Measurements from ENCODE around the gene TMEM236.
"Not testable (repeated sequence)": the region's sequence is repeated elsewhere in the genome, so short reads cannot be mapped to it uniquely, and the experiment has no call there.

TMEM236 gene, protein sequence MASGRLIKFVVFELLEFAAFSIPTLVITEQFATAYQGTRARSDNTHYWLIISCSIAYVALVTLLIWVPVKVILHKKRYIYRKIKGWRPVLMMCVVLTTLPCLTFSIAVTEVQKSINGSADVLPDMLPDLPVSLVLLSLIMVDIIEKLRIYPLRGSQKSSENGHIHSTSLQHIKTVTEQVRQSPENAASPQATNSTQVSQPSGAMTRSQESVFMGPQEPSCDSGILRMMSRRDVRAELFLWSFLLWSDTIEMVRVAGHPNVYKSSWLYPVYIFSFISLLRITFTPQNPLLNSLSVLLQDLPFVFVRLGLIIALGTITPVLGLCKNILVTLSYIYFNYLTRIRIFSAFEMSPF

GRCh38 chr10:17751781-17752445 is at the start of gene TMEM236:
Gene TMEM236, plus strand, starts transcription at chr10:17752201. Its CDS starts 95 bp downstream, at chr10:17752296.
- no peaks in the 10 kb centered on the region for H3K9me3 Mint-ChIP-seq
- H3K27me3 Mint-ChIP-seq, result no peaks in the 10 kb centered on the region

DNA sequence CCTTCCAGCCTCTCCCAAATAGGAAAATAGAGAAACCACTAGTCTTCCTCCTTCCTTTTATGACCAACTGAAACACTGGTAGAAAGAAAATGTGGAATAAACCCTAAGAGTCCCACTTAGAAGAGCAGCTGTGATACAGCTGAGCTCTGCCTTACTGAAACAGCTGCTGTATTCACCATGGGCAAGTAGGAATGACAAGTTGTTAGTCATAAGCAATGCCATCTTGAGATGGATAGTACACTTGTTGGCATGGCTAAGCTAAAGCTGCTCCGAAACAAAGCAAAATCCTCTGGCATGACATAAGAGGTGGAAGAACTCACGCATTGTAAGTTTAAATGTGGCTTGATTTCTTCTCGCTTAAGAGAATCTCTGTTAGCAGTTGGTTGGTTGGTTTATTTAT is 48.3 kb upstream of the TMEM236 start:
- H3K27ac Mint-ChIP-seq, result no peak overlapping the region
- H3K36me3 Mint-ChIP-seq (ENCODE audit: low read depth), result peaks cover 9% of the 10 kb centered on the region

More at GRCh38 chr10:17751781-17752445, at the start of gene TMEM236:
- ATAC-seq (no peak), DNase-seq (no peak)
- Mint-ChIP-seq H3K4me3 (no peak within 1 kb of the TSS), H3K36me3 (ENCODE audit: low read depth) (no peaks in the 10 kb centered on the region), H3K4me1 (peaks cover 5% of the 10 kb centered on the region), H3K27ac (no peak within 1 kb of the TSS)

DNA sequence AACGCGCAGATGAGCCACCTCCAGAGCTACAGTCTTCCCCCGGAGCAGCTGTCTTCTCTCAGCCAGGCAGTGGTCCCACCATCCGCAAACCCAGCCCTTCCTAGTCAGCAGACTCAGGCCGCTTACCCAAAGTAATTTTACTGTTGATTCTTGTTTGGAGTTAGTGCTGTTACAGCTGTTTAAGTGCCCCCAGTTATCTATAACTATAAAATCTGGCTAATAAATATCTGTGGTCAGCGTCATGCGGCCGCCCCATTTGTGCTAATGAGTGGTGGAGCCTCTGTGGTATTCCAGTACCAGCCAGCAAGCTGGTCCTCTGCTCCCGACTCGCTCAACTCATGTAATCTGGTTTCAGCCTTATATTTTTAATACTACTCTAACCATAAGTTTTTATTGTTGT is 43.2 kb upstream of the TMEM236 start:
- H3K4me1 Mint-ChIP-seq, result no peaks in the 10 kb centered on the region
- H3K27me3 Mint-ChIP-seq, result no peaks in the 10 kb centered on the region
- H3K4me3 Mint-ChIP-seq, result no peak overlapping the region
- no peak for DNase-seq
- H3K36me3 Mint-ChIP-seq (ENCODE audit: low read depth), result peaks cover 17% of the 10 kb centered on the region
- ATAC-seq, result no peak
- H3K27ac Mint-ChIP-seq, result no peak overlapping the region
- H3K9me3 Mint-ChIP-seq, result no peaks in the 10 kb centered on the region

More for the DNA sequence above, 48.3 kb upstream of the TMEM236 start:
- DNase-seq, result no peak
- H3K4me3 Mint-ChIP-seq, result no peak overlapping the region
- H3K27me3 Mint-ChIP-seq, result no peaks in the 10 kb centered on the region
- ATAC-seq, result no peak
- no peaks in the 10 kb centered on the region for H3K4me1 Mint-ChIP-seq
- no peaks in the 10 kb centered on the region for H3K9me3 Mint-ChIP-seq

DNA sequence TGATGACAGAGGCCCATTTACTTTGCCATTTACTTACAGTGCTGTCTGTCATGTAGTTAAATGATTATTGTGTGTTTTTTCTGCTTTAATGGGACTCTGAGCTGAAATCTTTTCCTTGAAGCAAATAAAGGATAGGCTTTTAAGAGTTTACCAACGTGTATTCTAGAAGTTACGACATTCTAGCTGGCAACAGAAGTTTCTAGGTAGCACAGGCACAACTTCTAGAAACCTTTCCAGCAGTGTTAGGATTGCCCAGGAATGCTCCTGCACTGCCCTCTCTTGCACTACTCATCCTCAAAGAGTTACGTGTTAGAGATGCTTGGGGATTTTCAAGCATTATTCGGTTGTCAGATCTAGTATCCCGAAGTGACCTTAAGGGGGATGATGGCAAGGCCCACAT is 42.5 kb upstream of the TMEM236 start:
- H3K9me3 Mint-ChIP-seq, result no peaks in the 10 kb centered on the region
- peaks cover 24% of the 10 kb centered on the region for H3K36me3 Mint-ChIP-seq (ENCODE audit: low read depth)
- H3K4me3 Mint-ChIP-seq, result no peak overlapping the region

GRCh38 chr10:17710181-17710580 is 41.8 kb upstream of the TMEM236 start:
- ATAC-seq (no peak), DNase-seq (no peak)
- no peak overlapping the region for H3K27ac Mint-ChIP-seq
- H3K9me3 Mint-ChIP-seq, result no peaks in the 10 kb centered on the region
- H3K36me3 Mint-ChIP-seq (ENCODE audit: low read depth), result peaks cover 31% of the 10 kb centered on the region
- H3K4me3 Mint-ChIP-seq, result no peak overlapping the region
- H3K27me3 Mint-ChIP-seq, result no peaks in the 10 kb centered on the region
- H3K4me1 Mint-ChIP-seq, result no peaks in the 10 kb centered on the region

More for the DNA sequence above, 42.5 kb upstream of the TMEM236 start:
- no peak for DNase-seq
- no peak for ATAC-seq
- H3K27ac Mint-ChIP-seq, result no peak overlapping the region
- no peaks in the 10 kb centered on the region for H3K27me3 Mint-ChIP-seq
- H3K4me1 Mint-ChIP-seq, result no peaks in the 10 kb centered on the region

- ATAC-seq (no peak), DNase-seq (no peak)
- no peak overlapping the region for H3K27ac Mint-ChIP-seq
- H3K36me3 Mint-ChIP-seq (ENCODE audit: low read depth), result peaks cover 43% of the 10 kb centered on the region
- H3K4me1 Mint-ChIP-seq, result no peaks in the 10 kb centered on the region
- no peaks in the 10 kb centered on the region for H3K27me3 Mint-ChIP-seq
- no peak overlapping the region for H3K4me3 Mint-ChIP-seq
- no peaks in the 10 kb centered on the region for H3K9me3 Mint-ChIP-seq
These were observed 39.9 kb upstream of the TMEM236 start for GRCh38 chr10:17712053-17712452.

DNA sequence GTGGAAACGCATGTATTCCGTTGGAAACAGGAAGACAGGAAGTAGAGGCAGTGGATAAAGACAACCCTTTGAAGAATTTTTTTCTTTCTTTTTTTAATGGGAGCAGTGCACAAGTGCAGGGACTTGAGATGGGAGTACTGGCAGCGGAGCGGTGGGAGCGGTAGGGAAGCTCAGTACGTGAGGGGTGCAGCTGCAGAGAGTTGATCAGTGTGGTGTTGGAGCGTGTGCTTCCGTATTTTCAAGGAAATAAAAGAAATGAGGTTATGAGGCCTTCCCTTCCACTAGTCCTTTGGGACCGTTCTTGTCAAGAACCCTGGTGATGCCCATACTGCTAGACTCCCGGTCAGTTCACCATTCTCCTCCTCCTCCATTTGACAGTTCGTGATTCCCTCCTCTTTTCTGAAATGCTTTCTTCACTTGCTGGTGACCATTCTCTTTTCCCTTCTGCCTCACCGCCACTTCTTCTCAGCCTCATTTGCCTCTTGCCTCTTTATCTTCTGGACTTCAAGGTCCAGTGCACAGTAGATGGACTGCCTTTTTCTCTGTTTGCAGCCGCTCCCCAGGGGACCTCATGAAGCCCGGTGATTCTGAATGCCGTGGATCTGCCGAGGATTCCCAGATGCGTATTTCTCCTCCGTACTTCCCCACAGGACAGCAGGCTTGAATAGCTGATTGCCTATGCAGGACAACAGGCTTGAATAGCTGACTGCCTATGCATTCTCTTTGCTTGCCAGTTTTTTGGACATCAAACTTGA is 39.1 kb upstream of the TMEM236 start:
- DNase-seq, result no peak
- Mint-ChIP-seq H3K9me3 (no peaks in the 10 kb centered on the region), H3K4me1 (no peaks in the 10 kb centered on the region), H3K27me3 (no peaks in the 10 kb centered on the region), H3K4me3 (no peak overlapping the region), H3K27ac (no peak overlapping the region), H3K36me3 (ENCODE audit: low read depth) (peaks cover 50% of the 10 kb centered on the region)
- ATAC-seq, result no peak

DNA sequence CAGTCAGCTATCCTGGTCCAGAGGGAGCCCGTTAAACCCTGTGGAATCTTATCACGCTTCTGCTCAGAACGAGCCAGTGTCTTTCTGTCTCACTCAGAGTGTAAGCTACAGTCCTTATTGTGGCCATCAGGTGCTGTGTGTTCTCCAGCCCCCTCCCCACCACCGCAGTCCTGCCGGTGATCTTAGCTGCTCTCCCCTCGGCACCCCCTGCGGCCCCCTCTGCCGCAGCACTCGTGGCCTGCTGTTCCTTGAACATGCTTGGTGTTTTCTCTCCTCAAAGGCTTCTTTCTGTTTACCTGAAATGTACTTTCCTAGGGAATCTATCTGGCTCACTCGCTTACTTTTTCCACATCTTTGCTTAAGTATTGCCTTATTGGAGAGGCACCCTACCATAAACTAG is 38.2 kb upstream of the TMEM236 start:
- Mint-ChIP-seq H3K36me3 (ENCODE audit: low read depth) (peaks cover 56% of the 10 kb centered on the region), H3K4me3 (no peak overlapping the region)

GRCh38 chr10:17716161-17716560 is 35.8 kb upstream of the TMEM236 start:
- ATAC-seq (no peak), DNase-seq (no peak)
- Mint-ChIP-seq H3K9me3 (no peaks in the 10 kb centered on the region), H3K27me3 (no peaks in the 10 kb centered on the region), H3K36me3 (ENCODE audit: low read depth) (peaks cover 61% of the 10 kb centered on the region), H3K4me3 (no peak overlapping the region), H3K27ac (no peak overlapping the region), H3K4me1 (no peaks in the 10 kb centered on the region)

More for the DNA sequence above, 38.2 kb upstream of the TMEM236 start:
- H3K9me3 Mint-ChIP-seq, result no peaks in the 10 kb centered on the region
- no peak for DNase-seq
- no peak overlapping the region for H3K27ac Mint-ChIP-seq
- no peaks in the 10 kb centered on the region for H3K27me3 Mint-ChIP-seq
- ATAC-seq, result no peak
- no peaks in the 10 kb centered on the region for H3K4me1 Mint-ChIP-seq

GRCh38 chr10:17722317-17723014 is 29.5 kb upstream of the TMEM236 start:
- not testable (repeated sequence) for H3K4me1 Mint-ChIP-seq, H3K27ac Mint-ChIP-seq, H3K9me3 Mint-ChIP-seq, H3K27me3 Mint-ChIP-seq, DNase-seq, H3K4me3 Mint-ChIP-seq, ATAC-seq
- peaks cover 36% of the 10 kb centered on the region for H3K36me3 Mint-ChIP-seq (ENCODE audit: low read depth)

DNA sequence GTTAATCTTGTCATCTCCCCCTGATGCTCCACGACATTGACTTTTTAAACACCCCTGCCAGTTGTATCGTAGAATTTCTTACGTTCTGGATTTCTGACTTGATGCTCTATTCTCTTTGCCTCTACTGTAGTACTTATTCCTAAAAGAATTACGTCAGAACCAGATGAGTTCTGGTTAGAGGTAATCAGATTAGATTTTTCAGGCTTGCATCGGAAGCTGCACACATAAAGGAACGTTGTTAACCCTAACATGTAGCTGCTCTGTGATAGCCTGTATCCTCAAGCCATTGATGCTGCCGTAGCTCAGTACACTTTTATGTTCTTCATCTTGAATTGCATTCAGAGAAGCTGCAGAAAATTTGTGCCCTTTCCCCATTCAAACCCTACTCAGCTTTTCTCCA is 26.3 kb upstream of the TMEM236 start:
- no peak for ATAC-seq
- Mint-ChIP-seq H3K27me3 (no peaks in the 10 kb centered on the region), H3K4me1 (no peaks in the 10 kb centered on the region), H3K36me3 (ENCODE audit: low read depth) (peaks cover 18% of the 10 kb centered on the region), H3K27ac (no peak overlapping the region), H3K9me3 (no peaks in the 10 kb centered on the region), H3K4me3 (no peak overlapping the region)
- no peak for DNase-seq

DNA sequence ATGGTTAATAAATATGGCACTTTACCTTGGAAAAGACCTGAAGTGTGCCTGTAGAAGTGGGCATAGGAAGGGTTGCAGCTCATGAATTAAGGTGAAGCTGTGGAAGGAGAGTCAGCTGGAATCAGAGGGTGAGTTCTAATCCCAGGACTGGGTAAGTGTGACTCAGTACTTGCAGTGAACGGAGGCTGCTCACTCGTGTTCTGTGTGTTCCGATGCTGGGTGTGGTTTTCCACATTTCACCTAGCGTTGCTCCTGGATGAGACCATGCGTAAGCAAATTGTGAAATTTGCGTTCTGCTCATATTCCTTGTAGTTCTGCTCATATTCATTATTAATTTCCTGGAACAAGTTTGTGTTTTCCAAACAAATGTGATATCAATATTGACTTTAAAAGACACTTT is 22.4 kb upstream of the TMEM236 start:
- no peaks in the 10 kb centered on the region for H3K27me3 Mint-ChIP-seq
- ATAC-seq (no peak), DNase-seq (no peak)
- no peaks in the 10 kb centered on the region for H3K4me1 Mint-ChIP-seq
- no peaks in the 10 kb centered on the region for H3K36me3 Mint-ChIP-seq (ENCODE audit: low read depth)
- no peak overlapping the region for H3K4me3 Mint-ChIP-seq
- no peaks in the 10 kb centered on the region for H3K9me3 Mint-ChIP-seq
- H3K27ac Mint-ChIP-seq, result no peak overlapping the region

- Mint-ChIP-seq H3K4me3 (no peak overlapping the region), H3K9me3 (no peaks in the 10 kb centered on the region), H3K27me3 (no peaks in the 10 kb centered on the region), H3K36me3 (ENCODE audit: low read depth) (no peaks in the 10 kb centered on the region), H3K4me1 (no peaks in the 10 kb centered on the region), H3K27ac (no peak overlapping the region)
- no peak for DNase-seq
- no peak for ATAC-seq
These were observed 21.3 kb upstream of the TMEM236 start for GRCh38 chr10:17730667-17731066.

GRCh38 chr10:17731331-17732020 is 20.5 kb upstream of the TMEM236 start:
- Mint-ChIP-seq H3K27me3 (no peaks in the 10 kb centered on the region), H3K4me1 (no peaks in the 10 kb centered on the region), H3K4me3 (no peak overlapping the region), H3K27ac (no peak overlapping the region), H3K9me3 (no peaks in the 10 kb centered on the region), H3K36me3 (ENCODE audit: low read depth) (no peaks in the 10 kb centered on the region)
- ATAC-seq, result no peak
- DNase-seq, result no peak

All from activated naive CD8-positive, alpha-beta T cell treated with anti-CD3 and anti-CD28 coated beads, Interleukin-2, amount 50 U/mL, for 24 hours (primary cell).